GM12878 (cell line): ENCODE results near the gene CNTN6. TPM values are rescaled to one million over a fixed set of nuclear protein-coding genes. Genes with fewer than 3 reads are reported as not detected.

Experiments used
- ATAC-seq: fragments of 200-7000 bp; cut with Tn5 transposase; 3 replicates; pipeline ENCODE4 v1.9.1; 2020; ENCODE audit warnings: mild to moderate bottlenecking, moderate library complexity
- BruUV-seq: library from RNA; stranded (reverse); fragments of 400-500 nt; replicated peaks from 2 replicates; lab custom pipeline; 2021; lab: Mats Ljungman, UMichigan
- CTCF ChIA-PET: fragments of 300-600 bp; sonication (Branson Sonifier 250); formaldehyde crosslinking; extraction: SDS; loops from one replicate; lab custom pipeline; 2021; ENCODE audit warnings: inconsistent platforms; lab: Yijun Ruan, JAX
- POLR2A ChIA-PET: fragments of 350-600 bp; formaldehyde crosslinking; extraction: SDS; loops from one replicate; lab custom pipeline; 2021; ENCODE audit warnings: inconsistent platforms; lab: Charles Lee
- RAD21 ChIA-PET: fragments of 300-600 bp; sonication (Branson Sonifier 250); formaldehyde crosslinking; loops from one replicate; lab custom pipeline; 2023; ENCODE audit warnings: antibody characterized with exemption; ENCODE audit not compliant: unreplicated experiment; lab: Charles Lee
- SMC1A ChIA-PET: fragments of 300-600 bp; sonication (Branson Sonifier 250); formaldehyde crosslinking; loops from one replicate; lab custom pipeline; 2023; ENCODE audit not compliant: unreplicated experiment, uncharacterized antibody; lab: Charles Lee
- DNase-seq: peaks from one replicate; pipeline ENCODE4 v3.0.0-alpha.2; 2011; ENCODE audit warnings: low read depth, low spot score
- FAIRE-seq: peaks from 3 replicates; lab custom pipeline; 2011; peaks lifted over from hg19 to GRCh38; lab: Jason Lieb, UNC
- H2AFZ ChIP-seq: 2 replicates; pipeline ENCODE4 v1.6.0; 2011; ENCODE audit warnings: low read depth, low read length, control low read depth; ENCODE audit not compliant: control insufficient read depth
- H3K27ac ChIP-seq: 2 replicates; pipeline ENCODE4 v1.5.1; 2011; ENCODE audit warnings: control low read depth; ENCODE audit not compliant: control insufficient read depth, insufficient read depth
- H3K27me3 ChIP-seq, 2 experiments: replicated peaks in 1 of 2; 2 replicates each; pipeline versions ENCODE4 v1.6.0 to v1.6.1; 2011; ENCODE audit warnings: low read length in 1 of 2; ENCODE audit not compliant: control insufficient read depth in 2 of 2, insufficient read depth in 2 of 2
- H3K36me3 ChIP-seq, 2 experiments: 2 replicates each; pipeline ENCODE4 v1.5.1; 2011; ENCODE audit warnings: low read length in 1 of 2; ENCODE audit not compliant: control insufficient read depth in 2 of 2, insufficient read depth in 2 of 2
- H3K4me1 ChIP-seq: 2 replicates; pipeline ENCODE4 v1.6.1; 2011; ENCODE audit warnings: mild to moderate bottlenecking, low read length, moderate library complexity, mixed read lengths; ENCODE audit not compliant: control insufficient read depth, insufficient read depth
- H3K4me2 ChIP-seq: 2 replicates; pipeline ENCODE4 v1.6.0; 2011; ENCODE audit warnings: control low read depth; ENCODE audit not compliant: control insufficient read depth, insufficient read depth
- H3K4me3 ChIP-seq: fragments of 200-600 bp; sonication (generic); 2 replicates; pipeline ENCODE4 v1.5.1; 2016
- H3K79me2 ChIP-seq: 2 replicates; pipeline ENCODE4 v1.6.0; 2011; ENCODE audit warnings: low read length; ENCODE audit not compliant: control insufficient read depth, insufficient read depth
- H3K9ac ChIP-seq: 2 replicates; pipeline ENCODE4 v1.8.0; 2011; ENCODE audit warnings: low read length, control low read depth, mixed read lengths; ENCODE audit not compliant: control insufficient read depth, insufficient read depth
- H3K9me3 ChIP-seq: replicated peaks from 3 replicates; pipeline ENCODE4 v1.5.1; 2011; ENCODE audit warnings: mild to moderate bottlenecking, low read length; ENCODE audit not compliant: control insufficient read depth, insufficient read depth
- H4K20me1 ChIP-seq: 2 replicates; pipeline ENCODE4 v1.6.0; 2011; ENCODE audit not compliant: control insufficient read depth, insufficient read depth
- BCL11A ChIP-seq: IDR thresholded peaks from 2 replicates; pipeline ENCODE4 v1.6.1; 2011; ENCODE audit warnings: low read depth, low read length
- BCL3 ChIP-seq: IDR thresholded peaks from 2 replicates; pipeline ENCODE4 v1.6.1; 2011; ENCODE audit warnings: borderline replicate concordance, low read depth, mild to moderate bottlenecking, moderate library complexity, low read length; ENCODE audit not compliant: insufficient read depth, poor library complexity, severe bottlenecking
- CEBPB ChIP-seq, 2 experiments: fragments of 150-350 bp in 1 of 2; IDR thresholded peaks; 2 replicates each; pipeline ENCODE4 v1.6.1; 2012 to 2014; ENCODE audit warnings: low read depth in 2 of 2, low read length in 2 of 2, borderline replicate concordance in 1 of 2, inconsistent platforms in 1 of 2
- CEBPZ ChIP-seq: fragments of 150-350 bp; IDR thresholded peaks from 2 replicates; pipeline ENCODE4 v1.6.1; 2016; ENCODE audit warnings: low read depth, low read length
- CREB1 ChIP-seq: IDR thresholded peaks from 2 replicates; pipeline ENCODE4 v1.6.1; 2012; ENCODE audit warnings: low read depth, mild to moderate bottlenecking, inconsistent platforms
- DPF2 ChIP-seq: fragments of 450-650 bp; IDR thresholded peaks from 2 replicates; pipeline ENCODE4 v1.6.1; 2017; ENCODE audit warnings: mild to moderate bottlenecking
- EZH2 ChIP-seq: IDR thresholded peaks from 2 replicates; pipeline ENCODE4 v1.6.1; 2012; ENCODE audit warnings: low read depth, mild to moderate bottlenecking, control low read depth, inconsistent platforms, low read length, borderline replicate concordance; ENCODE audit not compliant: control insufficient read depth
- HDAC6 ChIP-seq: fragments of 200-600 bp; sonication (generic); IDR thresholded peaks from one replicate; pipeline ENCODE4 v1.8.0; 2017; ENCODE audit warnings: antibody characterized with exemption; ENCODE audit not compliant: unreplicated experiment
- IRF4 ChIP-seq: IDR thresholded peaks from 2 replicates; pipeline ENCODE4 v1.6.1; 2011; ENCODE audit warnings: low read depth, low read length
- JUNB ChIP-seq: IDR thresholded peaks from 2 replicates; pipeline ENCODE4 v1.6.1; 2016; ENCODE audit warnings: antibody characterized with exemption, mild to moderate bottlenecking
- JUND ChIP-seq: IDR thresholded peaks from 2 replicates; pipeline ENCODE4 v1.6.1; 2012; ENCODE audit warnings: low read depth, mild to moderate bottlenecking, low read length, improper control_type of control experiment, moderate library complexity
- NRF1 ChIP-seq: conservative IDR thresholded peaks from 2 replicates; pipeline ENCODE4 v1.6.1; 2011; ENCODE audit warnings: mild to moderate bottlenecking, low read depth, low read length, improper control_type of control experiment
- RB1 ChIP-seq: fragments of 450-650 bp; formaldehyde crosslinking; IDR thresholded peaks from 2 replicates; pipeline ENCODE4 v1.6.1; 2017; ENCODE audit warnings: mild to moderate bottlenecking, borderline replicate concordance
- TARDBP ChIP-seq: IDR thresholded peaks from 2 replicates; pipeline ENCODE4 v1.6.1; 2016; ENCODE audit warnings: borderline replicate concordance
- TCF3 ChIP-seq: IDR thresholded peaks from 2 replicates; pipeline ENCODE4 v1.6.1; 2012; ENCODE audit warnings: low read depth, mild to moderate bottlenecking, low read length, borderline replicate concordance; ENCODE audit not compliant: insufficient read depth
- ZBED1 ChIP-seq: IDR thresholded peaks from 2 replicates; pipeline ENCODE4 v1.6.1; 2016; ENCODE audit warnings: borderline replicate concordance
- ZNF274 ChIP-seq: IDR thresholded peaks from one replicate; pipeline ENCODE4 v1.8.0; 2011; ENCODE audit not compliant: insufficient read length, insufficient read depth
- whole genome bisulfite sequencing: methylation state at CpG from one replicate; pipeline ENCODE4 v1.1.6; 2016; ENCODE audit warnings: low lambda C conversion rate; ENCODE audit not compliant: insufficient replicate concordance, insufficient coverage; ENCODE audit errors: missing lambda C conversion rate; 5-methylcytosine and 5-hydroxymethylcytosine counted together
- in situ Hi-C: fragments of 300-500 bp; cut with MboI; formaldehyde crosslinking; loops from 9 replicates; pipeline ENCODE4 v1.14.3; 2018; ENCODE audit warnings: mixed read lengths
- intact Hi-C: fragments of 100-400 bp; cut with micrococcal nuclease; formaldehyde crosslinking; loops from one replicate; pipeline ENCODE4 v1.14.2; 2022; ENCODE audit not compliant: unreplicated experiment
- polyA plus RNA-seq, 11 experiments: library from polyadenylated mRNA; depleted of rRNA in 4 of 11; unstranded in 6 of 11; stranded (reverse) in 5 of 11; fragments of >200 nt; fragmentation: Nextera tagmentation in 4 of 11; fragmentation: Illumina TruSeq in 1 of 11; extraction: Ambion mirVana in 4 of 11; extraction: Trizol in 1 of 11; gene quantifications; 1 replicate in 1 of 11; 2 replicates in 10 of 11; pipeline versions ENCODE4 v1.2.1 to v1.2.3, GENCODE V29; 2011 to 2016; ENCODE audit warnings: inconsistent platforms in 2 of 11, missing spikeins in 2 of 11, low read depth in 1 of 11
- total RNA-seq, 4 experiments: library from RNA; depleted of rRNA in 3 of 4; stranded (reverse); fragments of >200 nt in 3 of 4; fragmentation: Illumina TruSeq in 1 of 4; extraction: Trizol in 1 of 4; gene quantifications; 2 replicates each; pipeline versions ENCODE4 v1.2.1 to v1.2.3, GENCODE V29; 2013 to 2021
- TF ChIP-seq, protein P1 (sequence below): IDR thresholded peaks from 2 replicates; pipeline ENCODE4 v1.6.1; 2012; ENCODE audit warnings: mild to moderate bottlenecking, low read depth, low read length

The CNTN6 gene
- total and polyA plus RNA-seq, 10 of the 15 experiments (the other 5 are each of a cell fraction or from before 2014, with no cell fraction given): not detected

DNA sequence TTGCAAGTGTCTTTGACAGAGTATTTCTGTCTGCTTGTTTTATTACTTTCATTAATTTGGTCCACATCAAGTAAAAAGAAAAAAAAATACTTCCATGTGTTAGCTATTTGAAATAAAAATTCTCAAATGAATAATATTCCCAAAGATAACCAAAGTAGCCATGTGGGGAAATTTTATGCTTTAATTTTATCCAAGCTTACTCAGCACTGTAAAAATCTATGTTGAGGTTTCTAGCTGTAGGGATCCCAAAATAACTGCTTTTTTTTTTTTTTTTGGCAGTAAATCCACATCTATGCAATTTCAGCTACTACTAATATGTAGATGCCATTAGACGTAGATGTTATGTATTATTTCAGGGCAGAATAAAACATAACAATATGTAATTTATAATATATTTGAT lies 35.4 kb upstream of the CNTN6 start:
- in situ Hi-C loops: no loop called here
- TF ChIP-seq ZBED1 (no peak), CEBPZ (no peak), EZH2 (no peak), TARDBP (no peak), IRF4 (no peak), RB1 (no peak), TCF3 (no peak), CREB1 (no peak), DPF2 (no peak), JUND (no peak), NRF1 (no peak), JUNB (no peak), BCL11A (no peak), HDAC6 (no peak), CEBPB (IDR thresholded peaks at IDR 0.05; ENCODE audit: borderline replicate concordance in 1 of 2, low read depth in 2 of 2, low read length in 2 of 2) (no peak), BCL3 (no peak), ZNF274 (no peak)
- TF ChIP-seq, protein P1, sequence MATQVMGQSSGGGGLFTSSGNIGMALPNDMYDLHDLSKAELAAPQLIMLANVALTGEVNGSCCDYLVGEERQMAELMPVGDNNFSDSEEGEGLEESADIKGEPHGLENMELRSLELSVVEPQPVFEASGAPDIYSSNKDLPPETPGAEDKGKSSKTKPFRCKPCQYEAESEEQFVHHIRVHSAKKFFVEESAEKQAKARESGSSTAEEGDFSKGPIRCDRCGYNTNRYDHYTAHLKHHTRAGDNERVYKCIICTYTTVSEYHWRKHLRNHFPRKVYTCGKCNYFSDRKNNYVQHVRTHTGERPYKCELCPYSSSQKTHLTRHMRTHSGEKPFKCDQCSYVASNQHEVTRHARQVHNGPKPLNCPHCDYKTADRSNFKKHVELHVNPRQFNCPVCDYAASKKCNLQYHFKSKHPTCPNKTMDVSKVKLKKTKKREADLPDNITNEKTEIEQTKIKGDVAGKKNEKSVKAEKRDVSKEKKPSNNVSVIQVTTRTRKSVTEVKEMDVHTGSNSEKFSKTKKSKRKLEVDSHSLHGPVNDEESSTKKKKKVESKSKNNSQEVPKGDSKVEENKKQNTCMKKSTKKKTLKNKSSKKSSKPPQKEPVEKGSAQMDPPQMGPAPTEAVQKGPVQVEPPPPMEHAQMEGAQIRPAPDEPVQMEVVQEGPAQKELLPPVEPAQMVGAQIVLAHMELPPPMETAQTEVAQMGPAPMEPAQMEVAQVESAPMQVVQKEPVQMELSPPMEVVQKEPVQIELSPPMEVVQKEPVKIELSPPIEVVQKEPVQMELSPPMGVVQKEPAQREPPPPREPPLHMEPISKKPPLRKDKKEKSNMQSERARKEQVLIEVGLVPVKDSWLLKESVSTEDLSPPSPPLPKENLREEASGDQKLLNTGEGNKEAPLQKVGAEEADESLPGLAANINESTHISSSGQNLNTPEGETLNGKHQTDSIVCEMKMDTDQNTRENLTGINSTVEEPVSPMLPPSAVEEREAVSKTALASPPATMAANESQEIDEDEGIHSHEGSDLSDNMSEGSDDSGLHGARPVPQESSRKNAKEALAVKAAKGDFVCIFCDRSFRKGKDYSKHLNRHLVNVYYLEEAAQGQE: no peak
- TF ChIP-seq, all 136 proteins: peak for 0
- SMC1A ChIA-PET: interaction anchor here (1.6 kb wide), 1 partner anchor 10 kb away, joined by 3 read pairs; no protein-coding TSS in a partner anchor
- no peak for FAIRE-seq
- no peak for DNase-seq
- no TSS peak for BruUV-seq
- H3K4me3 ChIP-seq: no peak overlapping the region
- intact Hi-C loops: no loop called here
- POLR2A ChIA-PET: no interaction called here
- no peaks in the 10 kb centered on the region for H4K20me1 ChIP-seq
- H3K27me3 ChIP-seq: no peaks in the 10 kb centered on the region
- H3K79me2 ChIP-seq: no peaks in the 10 kb centered on the region
- no peak overlapping the region for H3K4me2 ChIP-seq
- no peaks in the 10 kb centered on the region for H3K4me1 ChIP-seq
- RAD21 ChIA-PET: no interaction called here
- H3K9ac ChIP-seq: no peak overlapping the region
- CTCF ChIA-PET: interaction anchor here (0.6 kb wide), 2 partner anchors 201 to 366 kb away, joined by 3 read pairs; no protein-coding TSS in a partner anchor
- WGBS: 6% methylated on average over 1 of the region's 1 CpG
- no peaks in the 10 kb centered on the region for H3K9me3 ChIP-seq
- H3K36me3 ChIP-seq: no peaks in the 10 kb centered on the region
- no peak overlapping the region for H2AFZ ChIP-seq
- no peak for ATAC-seq
- H3K27ac ChIP-seq: no peak overlapping the region
